ENCODE measurements around the gene METTL25B.

The METTL25B gene

GRCh38 chr1:156700736-156701531 lies 27.3 kb upstream of the METTL25B start:
- no peak for DNase-seq (ENCODE audit: low read depth in 2 of 2)

GRCh38 chr1:156703336-156703735 lies 24.9 kb upstream of the METTL25B start:
- DNase-seq (ENCODE audit: low read depth in 2 of 2): no peak

- no peak for DNase-seq (ENCODE audit: low read depth in 2 of 2)
Observed at GRCh38 chr1:156703741-156704140, 24.5 kb upstream of the METTL25B start.

- no peak for DNase-seq (ENCODE audit: low read depth in 2 of 2)
Observed at GRCh38 chr1:156704166-156704711, 24.0 kb upstream of the METTL25B start.

GRCh38 chr1:156704930-156705320 lies 23.3 kb upstream of the METTL25B start:
- DNase-seq (ENCODE audit: low read depth in 2 of 2): peak in 1 of 2 donors; percentile 49

GRCh38 chr1:156705321-156705917 lies 22.9 kb upstream of the METTL25B start, which contains the start of gene CRABP2:
Gene CRABP2 (minus strand): TSS chr1:156705583. CDS start chr1:156705446, 137 bp downstream.
- DNase-seq (ENCODE audit: low read depth in 2 of 2): no peak

GRCh38 chr1:156705918-156706656 lies 22.2 kb upstream of the METTL25B start:
- DNase-seq (ENCODE audit: low read depth in 2 of 2): peak; percentile 39 to 71

GRCh38 chr1:156706657-156707416 lies 21.4 kb upstream of the METTL25B start:
- no peak for DNase-seq (ENCODE audit: low read depth in 2 of 2)

- DNase-seq (ENCODE audit: low read depth in 2 of 2): no peak
Observed at GRCh38 chr1:156707417-156708217, 20.7 kb upstream of the METTL25B start.

- DNase-seq (ENCODE audit: low read depth in 2 of 2): no peak
Observed at GRCh38 chr1:156708218-156708661, 20.0 kb upstream of the METTL25B start.

GRCh38 chr1:156709031-156709430 lies 19.2 kb upstream of the METTL25B start:
- DNase-seq (ENCODE audit: low read depth in 2 of 2): no peak

- DNase-seq (ENCODE audit: low read depth in 2 of 2): no peak
Observed at GRCh38 chr1:156709757-156710489, 18.3 kb upstream of the METTL25B start.

- no peak for DNase-seq (ENCODE audit: low read depth in 2 of 2)
Observed at GRCh38 chr1:156711011-156711817, 17.1 kb upstream of the METTL25B start.

- DNase-seq (ENCODE audit: low read depth in 2 of 2): no peak
Observed at GRCh38 chr1:156712626-156713025, 15.6 kb upstream of the METTL25B start.

GRCh38 chr1:156714830-156715229 lies 13.4 kb upstream of the METTL25B start:
- DNase-seq (ENCODE audit: low read depth in 2 of 2): no peak

- no peak for DNase-seq (ENCODE audit: low read depth in 2 of 2)
Observed at GRCh38 chr1:156717351-156717750, 10.9 kb upstream of the METTL25B start.

GRCh38 chr1:156721131-156721530 lies 7.1 kb upstream of the METTL25B start:
- no peak for DNase-seq (ENCODE audit: low read depth in 2 of 2)

GRCh38 chr1:156721535-156721934 lies 6.7 kb upstream of the METTL25B start:
- no peak for DNase-seq (ENCODE audit: low read depth in 2 of 2)

- DNase-seq (ENCODE audit: low read depth in 2 of 2): peak; percentile 65 to 69
Observed at GRCh38 chr1:156725683-156726280, 2.5 kb upstream of the METTL25B start.

All from stimulated activated CD4-positive, alpha-beta T cell treated with anti-CD3 and anti-CD28 coated beads, Interleukin-15, amount 100 ng/mL, for 48 hours (primary cell).